Stimulated activated CD4-positive, alpha-beta T cell treated with anti-CD3 and anti-CD28 coated beads, Interleukin-1b, Interleukin-23, amount 100 ng/mL, for 24 hours (primary cell): ENCODE measurements around the gene DSG1.
"Not testable (repeated sequence)": the region's sequence is repeated elsewhere in the genome, so short reads cannot be mapped to it uniquely, and the experiment has no call there.

Experiments used
- DNase-seq, 4 experiments: peaks; one replicate each; pipeline ENCODE4 v3.0.0-alpha.2; 2020; ENCODE audit warnings: low read depth in 4 of 4, low spot score in 1 of 4

The DSG1 gene

DNA sequence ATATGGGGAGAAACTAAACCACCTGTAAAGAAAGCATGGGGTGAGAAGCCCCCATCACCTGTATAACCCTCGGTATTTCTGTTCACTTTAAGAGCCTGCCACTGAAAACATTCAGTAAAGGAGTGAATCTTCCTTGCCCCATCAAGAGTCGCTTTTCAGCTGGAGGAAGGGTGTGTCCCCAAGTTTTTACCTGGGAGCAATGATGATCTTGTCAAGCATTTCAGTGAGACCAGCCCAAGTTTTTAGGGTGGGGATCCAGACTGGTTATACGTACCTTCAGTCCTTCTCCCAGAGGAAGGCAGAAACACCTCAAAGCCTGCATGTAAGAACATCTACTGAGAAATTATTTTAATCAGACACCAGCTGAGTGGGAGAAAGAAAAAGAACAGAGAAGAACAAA lies at the start of gene DSG1:
DSG1 (plus strand) TSS at position 301 of the 400 bp plus-strand sequence. CDS start 141 bp downstream, outside the sequence.
- DNase-seq = no peak

DNA sequence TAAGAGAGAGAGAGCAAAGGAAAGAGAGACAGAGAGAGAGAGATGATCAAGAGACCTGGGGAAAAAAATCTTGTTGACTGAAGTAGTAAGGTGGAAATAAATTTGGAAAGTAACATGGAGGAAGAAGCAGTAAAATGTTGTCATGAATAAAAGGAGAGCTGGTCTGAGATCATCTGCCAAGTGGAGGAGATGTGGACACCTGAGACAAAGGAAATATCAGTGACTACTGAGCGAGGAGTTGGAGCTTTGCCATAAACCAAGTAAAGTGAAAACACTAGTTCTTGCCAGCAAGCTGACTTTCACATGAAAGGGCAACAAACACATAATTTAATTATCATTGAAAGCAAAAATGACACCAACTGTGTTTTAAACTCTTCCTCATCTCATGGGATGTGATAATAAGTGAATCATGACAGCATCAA lies 49.0 kb upstream of the DSG1 start:
- DNase-seq = no peak

DNA sequence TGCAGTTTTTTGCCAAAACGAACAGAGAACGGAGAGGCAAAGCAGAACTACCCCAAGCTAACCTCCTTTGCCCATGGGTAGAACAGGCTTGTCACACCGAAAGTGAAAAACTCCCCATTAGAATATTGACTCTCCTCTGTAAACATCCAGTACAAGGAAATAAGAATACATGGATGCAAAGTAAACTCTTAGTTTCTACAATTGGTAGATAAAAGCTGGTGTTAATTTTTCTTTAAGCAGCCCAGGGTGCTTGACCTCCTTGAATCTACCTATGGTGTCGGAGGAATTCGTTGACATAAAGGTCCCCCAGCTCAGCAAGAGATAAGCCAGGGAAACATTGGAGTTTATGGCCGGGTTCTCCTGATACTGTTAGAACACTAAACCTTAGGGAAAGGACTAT lies 48.4 kb upstream of the DSG1 start:
- no peak for DNase-seq

DNA sequence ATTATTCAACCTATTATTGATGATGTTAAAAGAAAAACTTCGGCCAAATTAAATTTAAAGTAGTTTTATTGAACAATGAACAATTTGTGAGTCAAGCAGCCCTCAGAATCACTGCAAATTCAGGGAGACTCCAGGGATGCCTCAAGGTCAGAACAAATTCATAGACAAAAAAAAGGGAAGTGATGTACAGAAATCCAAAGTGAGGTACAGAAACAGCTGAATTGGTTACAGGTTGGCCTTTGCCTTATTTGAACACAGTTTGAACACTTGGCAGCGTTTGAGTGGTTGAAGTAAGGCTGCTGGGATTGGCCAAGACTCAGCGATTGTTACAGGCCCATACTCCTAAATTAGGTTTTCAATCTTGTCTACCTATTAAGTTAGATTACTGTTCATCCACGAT lies 47.4 kb upstream of the DSG1 start:
- no peak for DNase-seq

DNA sequence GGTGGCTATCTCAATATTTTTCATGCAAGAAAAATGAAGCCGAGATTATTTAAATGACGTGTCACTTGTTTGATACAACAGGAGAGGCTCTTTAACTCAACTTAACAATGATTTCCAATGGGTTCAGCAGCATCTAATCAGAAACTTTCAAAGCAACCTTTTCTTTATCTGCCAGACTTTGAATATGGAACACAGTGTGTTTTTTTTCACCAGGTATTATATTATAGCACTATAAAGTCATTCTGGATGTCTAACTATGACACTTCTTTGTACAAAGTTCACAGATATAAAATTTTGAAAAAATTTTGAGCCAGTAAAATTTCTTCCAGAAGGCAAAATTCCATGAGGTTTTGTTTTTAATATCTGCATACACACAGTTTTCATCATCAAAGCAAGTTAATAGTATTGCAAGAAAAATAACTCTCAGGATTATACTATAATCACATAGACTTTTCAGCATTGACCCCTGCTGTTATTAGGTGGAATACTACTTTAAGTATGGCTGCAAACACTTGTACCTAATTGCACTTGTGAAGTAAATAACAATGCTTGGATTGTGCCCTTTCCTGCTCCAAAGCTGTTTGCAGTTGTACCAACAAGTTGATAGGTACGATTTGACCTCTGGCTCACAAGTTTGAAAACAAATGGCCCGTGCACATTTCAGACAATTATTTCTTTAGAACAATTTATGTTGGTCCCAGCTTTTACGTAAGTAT lies 44.0 kb upstream of the DSG1 start:
- no peak for DNase-seq

- DNase-seq = no peak
Measured at GRCh38 chr18:31274931-31275330, 43.0 kb upstream of the DSG1 start.

DNA sequence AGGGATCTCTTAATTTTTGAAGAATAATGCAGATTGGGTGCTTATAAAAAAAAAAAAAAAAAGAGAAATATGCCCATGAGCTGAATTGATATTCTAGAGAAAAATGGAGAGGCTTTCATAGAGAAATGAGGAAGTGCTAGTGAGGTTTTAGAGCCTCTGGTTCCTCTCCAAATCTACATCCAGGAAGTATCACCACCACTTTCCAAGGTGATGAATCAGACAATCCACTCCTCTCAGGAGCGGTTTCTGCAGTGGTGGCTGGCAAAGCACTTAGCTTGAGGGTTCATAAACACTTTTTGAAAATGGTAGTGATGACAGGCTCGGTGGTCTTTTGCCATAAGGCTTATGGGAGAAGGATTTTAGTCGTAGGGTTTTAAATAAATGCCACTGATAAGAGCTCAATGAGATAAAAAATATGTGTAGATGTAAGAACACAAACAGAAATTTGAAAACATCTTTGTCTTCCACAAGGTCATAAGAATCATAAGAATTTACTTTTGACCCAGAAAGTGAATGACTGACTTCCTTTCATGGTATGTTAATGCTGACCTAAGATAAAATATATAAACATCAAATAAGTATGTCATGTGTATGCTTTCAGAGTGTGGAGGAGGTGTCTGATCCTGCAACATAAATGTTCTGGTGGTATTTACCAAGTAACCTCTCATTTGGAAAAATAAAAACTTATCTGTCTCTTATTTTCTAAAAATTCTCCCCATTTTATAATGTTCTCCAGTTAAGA lies 42.1 kb upstream of the DSG1 start:
- no peak for DNase-seq

- no peak for DNase-seq
Measured at GRCh38 chr18:31278609-31279071, 39.3 kb upstream of the DSG1 start.

DNA sequence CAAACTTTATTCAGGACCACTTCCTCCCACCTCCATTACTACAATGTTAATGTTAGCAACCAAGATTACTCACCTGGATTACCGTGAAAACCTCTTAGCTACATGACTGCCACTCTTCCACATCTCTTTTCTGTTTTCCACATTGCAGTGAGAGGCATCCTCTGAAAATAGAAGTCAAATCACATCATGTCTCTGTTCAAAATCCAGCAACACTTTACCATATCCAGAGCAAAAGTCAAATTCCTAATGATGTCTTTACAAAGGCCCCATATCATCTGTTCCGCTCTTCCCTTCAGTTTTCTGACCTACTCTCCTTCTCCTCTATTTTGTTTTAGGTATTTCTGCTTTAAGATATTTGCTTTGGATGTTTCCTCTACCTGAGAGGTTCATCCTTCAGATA lies 37.5 kb upstream of the DSG1 start:
- DNase-seq = no peak

GRCh38 chr18:31281437-31281836 lies 36.5 kb upstream of the DSG1 start:
- no peak for DNase-seq

DNA sequence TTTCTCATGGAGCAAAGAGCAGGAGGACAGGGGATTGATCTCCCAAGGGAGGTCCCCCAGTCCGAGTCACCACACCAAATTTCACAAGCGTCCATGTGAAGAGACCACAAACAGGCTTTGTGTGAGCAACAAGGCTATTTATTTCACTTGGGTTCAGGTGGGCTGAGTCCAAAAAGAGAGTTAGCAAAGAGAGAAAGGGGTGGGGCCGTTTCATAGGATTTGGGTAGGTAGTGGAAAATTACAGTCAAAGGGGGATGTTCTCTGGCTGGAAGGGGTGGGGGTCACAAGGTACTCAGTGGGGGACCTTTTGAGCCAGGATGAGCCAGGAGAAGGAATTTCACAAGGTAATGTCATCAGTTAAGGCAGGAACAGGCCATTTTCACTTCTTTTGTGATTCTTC lies 28.5 kb upstream of the DSG1 start:
- DNase-seq = not testable (repeated sequence)

DNA sequence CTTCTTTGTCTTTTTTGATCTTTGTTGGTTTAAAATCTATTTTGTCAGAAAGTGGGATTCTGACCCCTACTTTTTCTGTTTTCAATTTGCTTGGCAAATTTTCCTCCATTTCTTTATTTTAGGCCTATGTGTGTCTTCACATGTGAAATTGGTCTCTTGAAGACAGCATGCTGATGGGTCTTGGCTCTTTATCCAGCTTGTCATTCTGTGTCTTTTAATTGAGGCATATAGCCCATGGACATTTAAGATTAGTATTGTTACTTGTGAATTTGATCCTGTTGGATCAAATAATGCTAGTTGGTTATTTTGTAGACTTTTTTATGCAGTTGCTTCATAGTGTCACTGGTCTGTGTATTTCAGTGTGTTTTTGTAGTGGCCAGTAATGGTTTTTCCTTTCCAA lies 26.3 kb upstream of the DSG1 start:
- DNase-seq = no peak

DNA sequence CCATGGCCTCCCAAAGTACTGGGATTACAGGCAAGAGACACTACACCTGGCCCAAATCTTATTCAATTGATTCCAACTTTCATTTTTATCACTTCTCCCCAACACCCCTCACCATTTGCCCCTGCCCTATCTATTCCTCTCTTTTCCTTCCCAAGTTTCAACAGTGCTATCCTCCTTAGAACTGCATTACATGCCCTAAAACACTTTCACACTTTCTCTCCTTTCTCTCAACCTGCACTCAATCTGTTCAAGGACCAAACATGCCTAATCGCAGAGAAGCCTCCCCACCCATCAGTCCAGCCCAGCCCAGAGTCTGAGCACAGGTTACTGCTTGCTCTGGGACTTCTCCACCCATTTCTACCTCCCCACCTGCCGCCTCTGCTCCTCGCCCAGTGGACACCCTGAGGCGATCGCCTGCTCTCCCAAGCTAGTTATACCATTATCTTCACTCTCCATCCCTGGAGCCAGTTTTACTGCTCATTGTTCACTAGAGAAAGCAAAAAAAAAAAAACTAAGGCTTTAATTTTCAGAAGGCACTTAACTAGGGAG lies 23.7 kb upstream of the DSG1 start:
- no peak for DNase-seq

GRCh38 chr18:31297248-31297647 lies 20.7 kb upstream of the DSG1 start:
- DNase-seq = no peak

- DNase-seq = no peak
Measured at GRCh38 chr18:31301201-31301655, 16.7 kb upstream of the DSG1 start.

DNA sequence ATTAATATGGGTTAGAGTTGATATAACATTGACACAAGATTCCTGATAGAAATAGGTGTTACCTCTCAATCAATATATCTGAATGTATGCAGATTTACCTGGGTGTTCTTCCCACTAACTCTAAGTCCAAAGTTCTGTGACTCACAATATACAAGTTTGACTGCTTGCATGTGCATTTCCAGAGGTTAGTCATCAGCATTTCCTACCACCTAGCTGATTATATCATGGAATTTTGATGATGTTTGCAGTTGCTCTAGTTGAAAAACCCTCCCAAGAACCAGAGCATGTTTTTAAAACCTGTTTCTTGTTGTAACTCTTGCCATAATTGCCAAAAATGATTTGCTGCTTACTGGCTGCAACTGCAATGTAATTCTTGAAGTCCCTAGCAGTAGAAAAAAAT lies 15.0 kb upstream of the DSG1 start:
- DNase-seq = no peak

DNA sequence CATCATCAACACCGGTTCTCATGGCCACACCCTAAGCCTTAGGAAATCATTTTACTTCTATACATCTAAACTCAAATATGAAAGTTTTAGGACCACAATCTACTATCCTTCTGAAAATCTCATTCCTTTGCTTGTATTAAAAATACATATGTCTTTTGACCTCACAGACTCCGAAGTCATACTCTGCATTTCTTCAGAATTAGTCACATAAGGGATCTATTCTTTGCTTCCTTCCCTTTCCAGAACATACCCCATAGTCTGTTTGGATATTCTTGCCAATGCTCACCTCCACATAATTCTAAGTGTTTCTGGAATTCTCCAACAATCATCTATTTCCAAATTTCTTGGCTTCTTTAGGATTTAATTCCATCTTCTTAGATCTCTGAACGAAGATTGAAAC lies 14.2 kb upstream of the DSG1 start:
- DNase-seq = no peak

DNA sequence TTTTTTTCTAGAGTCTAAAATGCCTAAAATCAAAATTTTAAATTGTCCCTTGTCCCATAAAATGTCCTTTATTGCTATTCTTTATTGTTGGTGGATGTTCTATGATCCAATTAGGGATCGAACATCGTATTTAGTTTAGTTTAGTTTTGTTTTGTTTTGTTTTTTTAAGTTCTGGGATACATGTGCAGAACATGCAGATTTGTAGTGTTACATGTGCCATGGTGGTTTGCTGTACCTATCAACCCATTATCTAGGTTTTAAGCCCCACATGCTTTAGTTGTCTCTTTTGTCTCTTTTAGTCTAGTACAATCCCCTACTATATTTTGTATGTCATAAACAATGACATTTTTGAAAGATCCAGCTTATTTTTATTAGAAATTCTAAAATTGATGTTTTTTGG lies 8.8 kb upstream of the DSG1 start:
- no peak for DNase-seq

DNA sequence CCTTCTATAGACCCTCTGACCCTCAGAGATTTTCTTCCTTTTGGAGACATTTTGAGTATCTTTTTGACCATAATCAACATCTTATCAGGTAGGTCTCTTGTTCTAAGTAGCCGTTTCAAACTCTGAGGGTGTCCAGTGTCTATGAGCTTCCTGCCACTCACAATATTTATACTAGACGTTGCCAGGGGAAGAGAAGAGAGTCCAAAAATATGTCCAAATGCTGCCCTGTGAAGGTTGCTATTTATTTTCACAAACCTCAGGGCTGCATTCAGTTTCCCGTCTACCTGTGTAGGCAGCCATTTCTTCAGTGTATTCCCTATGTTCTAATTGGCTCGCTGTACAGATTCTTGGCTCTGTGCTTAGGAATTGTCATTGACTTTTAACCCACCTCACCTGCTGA lies 986 bp upstream of the DSG1 start:
- DNase-seq = no peak

DNA sequence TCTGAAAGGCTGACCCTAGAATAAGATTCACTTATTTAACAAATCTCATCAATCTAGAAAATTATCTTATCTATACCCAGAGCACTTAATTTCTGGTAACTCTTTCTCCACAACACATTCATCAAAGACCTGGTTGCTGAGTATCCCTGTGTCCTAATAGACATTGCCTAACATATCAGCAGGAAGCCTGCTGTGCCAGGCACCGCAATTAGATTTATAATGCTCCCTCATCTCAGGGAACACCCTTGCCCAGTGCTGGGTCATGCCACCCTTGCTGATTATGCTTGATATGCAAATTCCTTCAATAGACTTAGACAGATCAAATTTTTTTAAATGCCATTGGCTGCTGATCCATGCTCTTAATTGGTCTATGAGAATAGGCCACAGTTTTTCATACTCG lies 3.8 kb downstream of the DSG1 start:
- no peak for DNase-seq

GRCh38 chr18:31325051-31325450 lies 7.1 kb downstream of the DSG1 start:
- DNase-seq = no peak

DNA sequence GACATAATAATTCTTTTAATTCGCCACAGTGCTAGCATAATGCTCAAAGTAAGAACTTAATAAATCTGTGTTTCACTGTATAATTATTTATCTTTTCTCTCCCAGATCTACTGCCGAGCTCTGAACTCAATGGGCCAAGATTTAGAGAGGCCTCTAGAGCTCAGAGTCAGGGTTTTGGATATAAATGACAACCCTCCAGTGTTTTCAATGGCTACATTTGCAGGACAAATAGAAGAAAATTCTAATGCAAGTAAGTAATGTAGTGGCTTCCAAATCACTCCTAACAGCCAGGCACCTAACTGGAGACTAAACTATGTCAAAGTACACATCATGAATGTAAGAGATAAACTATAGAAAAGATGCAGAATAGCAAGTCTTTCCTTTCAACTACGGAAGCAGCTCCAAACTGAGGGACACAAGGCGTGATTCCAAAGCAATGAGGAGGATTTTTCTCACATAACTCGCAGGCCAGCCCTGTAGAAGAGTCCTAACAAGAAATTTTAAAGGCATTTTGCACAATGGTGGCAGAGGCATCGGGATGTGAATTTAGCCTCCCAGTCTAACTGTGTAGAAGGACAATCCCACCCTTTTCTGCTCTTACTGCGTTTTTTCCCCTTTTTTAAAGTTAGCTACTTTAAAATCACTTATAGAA lies 12.0 kb downstream of the DSG1 start:
- no peak for DNase-seq
